Neural crest cell (in vitro differentiated cells): ENCODE data around the gene CD79B. TPM values are rescaled to one million over a fixed set of nuclear protein-coding genes. Genes with fewer than 3 reads are reported as not detected.

Source experiments
- DNase-seq: peaks from one replicate; pipeline ENCODE4 v3.0.0; 2021; ENCODE audit warnings: low read depth, mixed read lengths, low spot score
- H3K27ac Mint-ChIP-seq: one replicate; pipeline ENCODE4 v1.8.0; 2021; ENCODE audit warnings: mild to moderate bottlenecking, mixed read lengths; ENCODE audit not compliant: unreplicated experiment
- H3K27me3 Mint-ChIP-seq: 2 replicates; pipeline ENCODE4 v1.8.0; 2021; ENCODE audit warnings: low read depth, mild to moderate bottlenecking, mixed read lengths
- H3K36me3 Mint-ChIP-seq: 2 replicates; pipeline ENCODE4 v1.8.0; 2021; ENCODE audit warnings: low read depth, mild to moderate bottlenecking, mixed read lengths
- H3K4me1 Mint-ChIP-seq: 2 replicates; pipeline ENCODE4 v1.8.0; 2021; ENCODE audit warnings: mixed read lengths
- H3K4me3 Mint-ChIP-seq: one replicate; pipeline ENCODE4 v1.8.0; 2021; ENCODE audit warnings: mild to moderate bottlenecking, mixed read lengths
- H3K9me3 Mint-ChIP-seq: 2 replicates; pipeline ENCODE4 v1.8.0; 2021; ENCODE audit warnings: mixed read lengths
- total RNA-seq: library from RNA; stranded (reverse); gene quantifications from 2 replicates; pipeline ENCODE4 v1.2.1, GENCODE V29; 2021
- TF ChIP-seq, protein P1 (sequence below): fragments of 200-600 bp; sonication (generic); conservative IDR thresholded peaks from 2 replicates; pipeline ENCODE4 v1.5.0; 2021; ENCODE audit warnings: antibody characterized with exemption, mild to moderate bottlenecking

The CD79B gene
- total RNA-seq, 1 donor from 2014 or later, result 1.0 TPM

DNA sequence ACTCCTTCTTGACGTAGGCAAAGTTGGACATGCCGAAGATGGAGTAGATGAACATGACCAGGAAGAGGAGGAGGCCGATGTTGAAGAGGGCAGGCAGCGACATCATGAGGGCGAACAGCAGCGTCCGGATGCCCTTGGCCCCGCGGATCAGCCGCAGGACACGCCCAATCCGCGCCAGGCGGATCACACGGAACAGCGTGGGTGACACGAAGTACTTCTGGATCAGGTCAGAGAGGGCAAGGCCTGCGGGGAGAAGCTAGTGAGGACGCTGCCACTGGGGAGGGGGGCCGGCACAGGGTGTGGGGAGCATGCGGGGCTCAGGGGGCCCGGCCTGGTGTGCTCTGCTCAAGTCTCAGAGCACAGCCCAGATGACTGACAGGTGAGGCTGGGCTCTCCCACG is 9.6 kb upstream of the CD79B start:
- H3K4me3 Mint-ChIP-seq, result no peak overlapping the region
- H3K4me1 Mint-ChIP-seq, result peaks cover 15% of the 10 kb centered on the region
- H3K27me3 Mint-ChIP-seq, result no peaks in the 10 kb centered on the region
- no peaks in the 10 kb centered on the region for H3K36me3 Mint-ChIP-seq
- H3K9me3 Mint-ChIP-seq, result no peaks in the 10 kb centered on the region
- TF ChIP-seq, protein P1, sequence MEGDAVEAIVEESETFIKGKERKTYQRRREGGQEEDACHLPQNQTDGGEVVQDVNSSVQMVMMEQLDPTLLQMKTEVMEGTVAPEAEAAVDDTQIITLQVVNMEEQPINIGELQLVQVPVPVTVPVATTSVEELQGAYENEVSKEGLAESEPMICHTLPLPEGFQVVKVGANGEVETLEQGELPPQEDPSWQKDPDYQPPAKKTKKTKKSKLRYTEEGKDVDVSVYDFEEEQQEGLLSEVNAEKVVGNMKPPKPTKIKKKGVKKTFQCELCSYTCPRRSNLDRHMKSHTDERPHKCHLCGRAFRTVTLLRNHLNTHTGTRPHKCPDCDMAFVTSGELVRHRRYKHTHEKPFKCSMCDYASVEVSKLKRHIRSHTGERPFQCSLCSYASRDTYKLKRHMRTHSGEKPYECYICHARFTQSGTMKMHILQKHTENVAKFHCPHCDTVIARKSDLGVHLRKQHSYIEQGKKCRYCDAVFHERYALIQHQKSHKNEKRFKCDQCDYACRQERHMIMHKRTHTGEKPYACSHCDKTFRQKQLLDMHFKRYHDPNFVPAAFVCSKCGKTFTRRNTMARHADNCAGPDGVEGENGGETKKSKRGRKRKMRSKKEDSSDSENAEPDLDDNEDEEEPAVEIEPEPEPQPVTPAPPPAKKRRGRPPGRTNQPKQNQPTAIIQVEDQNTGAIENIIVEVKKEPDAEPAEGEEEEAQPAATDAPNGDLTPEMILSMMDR, result no peak
- DNase-seq, result no peak
- H3K27ac Mint-ChIP-seq, result no peak overlapping the region

DNA sequence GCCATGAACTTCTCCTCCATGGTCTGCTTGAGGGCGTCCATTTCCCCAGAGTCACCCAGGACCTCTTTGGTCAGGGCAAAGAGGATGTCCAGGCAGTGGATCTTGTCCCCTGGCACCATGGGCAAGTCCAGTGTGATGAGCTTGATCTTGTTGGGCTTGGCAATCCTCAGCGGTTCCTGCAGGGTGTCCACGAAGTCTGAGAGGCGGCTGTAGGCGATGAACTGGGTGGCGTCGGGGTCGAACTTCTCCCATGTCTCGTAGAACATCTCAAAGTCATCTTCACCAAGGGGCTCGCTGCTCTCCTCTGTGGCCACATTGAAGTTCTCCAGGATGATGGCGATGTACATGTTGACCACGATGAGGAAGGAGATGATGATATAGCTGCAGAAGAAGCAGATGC is 9.0 kb upstream of the CD79B start:
- Mint-ChIP-seq H3K36me3 (no peaks in the 10 kb centered on the region), H3K27ac (no peak overlapping the region), H3K4me3 (no peak overlapping the region), H3K9me3 (no peaks in the 10 kb centered on the region), H3K27me3 (no peaks in the 10 kb centered on the region), H3K4me1 (peaks cover 15% of the 10 kb centered on the region)
- no peak for DNase-seq
- TF ChIP-seq, protein P1, result no peak

DNA sequence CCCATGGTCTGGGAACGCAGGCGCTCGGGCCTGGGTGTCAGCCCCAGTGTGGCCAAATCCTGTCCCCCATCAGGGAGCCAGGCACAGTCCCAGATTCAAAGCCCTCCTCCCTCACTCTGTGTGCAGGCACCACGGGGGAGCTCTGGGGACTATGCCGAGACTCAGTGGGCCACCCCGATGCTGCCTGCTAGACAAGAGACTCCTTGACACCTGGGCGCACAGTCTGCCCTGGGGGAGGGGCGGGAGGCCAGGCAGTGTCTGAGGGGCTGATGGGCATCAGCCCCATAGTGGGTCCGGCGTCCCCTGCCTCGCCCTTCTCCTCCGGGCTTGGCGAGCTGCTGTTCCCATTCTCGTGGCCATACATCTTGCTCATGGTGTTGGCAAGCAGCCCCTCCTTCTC is 8.5 kb upstream of the CD79B start:
- TF ChIP-seq, protein P1, result no peak
- Mint-ChIP-seq H3K27ac (no peak overlapping the region), H3K36me3 (no peaks in the 10 kb centered on the region), H3K4me3 (no peak overlapping the region), H3K27me3 (no peaks in the 10 kb centered on the region), H3K4me1 (peaks cover 15% of the 10 kb centered on the region), H3K9me3 (no peaks in the 10 kb centered on the region)
- DNase-seq, result no peak

DNA sequence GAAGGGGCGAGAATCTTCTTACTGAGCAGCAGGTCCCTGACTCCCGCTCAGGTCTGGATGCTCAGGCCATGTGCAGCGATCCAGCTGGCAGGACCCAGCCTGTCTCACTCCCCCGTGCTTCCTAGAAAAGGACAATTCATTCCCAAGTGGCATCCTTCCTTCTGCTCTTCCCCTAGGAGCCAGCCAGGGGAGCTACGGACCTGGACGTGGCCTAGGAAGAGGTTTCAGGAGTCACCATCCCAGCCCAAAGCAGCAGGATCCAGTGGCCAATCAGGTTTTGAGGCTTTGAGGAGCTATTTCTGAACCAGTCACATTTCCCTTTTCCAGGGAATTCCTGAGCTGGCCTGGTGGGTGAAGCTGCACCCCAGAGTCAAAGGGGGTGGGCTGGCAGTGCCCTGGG is 7.8 kb upstream of the CD79B start:
- no peak for DNase-seq
- H3K27ac Mint-ChIP-seq, result no peak overlapping the region
- H3K27me3 Mint-ChIP-seq, result no peaks in the 10 kb centered on the region
- H3K9me3 Mint-ChIP-seq, result no peaks in the 10 kb centered on the region
- H3K4me3 Mint-ChIP-seq, result no peak overlapping the region
- TF ChIP-seq, protein P1, result no peak
- H3K36me3 Mint-ChIP-seq, result no peaks in the 10 kb centered on the region
- H3K4me1 Mint-ChIP-seq, result peaks cover 15% of the 10 kb centered on the region

DNA sequence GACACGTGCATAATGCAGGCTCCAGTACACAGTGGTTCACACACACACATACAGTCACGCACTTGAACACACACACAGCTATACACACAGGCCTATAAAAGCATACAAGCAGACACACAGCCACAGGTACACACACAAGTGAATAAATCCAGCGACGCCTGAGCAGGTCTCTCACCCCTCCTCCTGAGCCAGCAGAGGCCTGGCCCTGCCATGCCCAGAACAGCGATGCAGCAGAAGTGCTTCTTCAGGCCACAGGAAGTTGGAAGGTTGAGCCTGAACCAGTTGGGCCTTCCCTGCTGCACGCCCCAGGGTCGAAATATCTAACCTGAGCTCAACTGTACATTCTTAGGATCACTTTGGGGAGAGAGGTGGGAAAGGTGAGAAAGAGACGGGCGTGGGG is 7.3 kb upstream of the CD79B start:
- no peaks in the 10 kb centered on the region for H3K27me3 Mint-ChIP-seq
- no peak overlapping the region for H3K27ac Mint-ChIP-seq
- H3K9me3 Mint-ChIP-seq, result no peaks in the 10 kb centered on the region
- H3K36me3 Mint-ChIP-seq, result no peaks in the 10 kb centered on the region
- TF ChIP-seq, protein P1, result no peak
- no peak for DNase-seq
- no peak overlapping the region for H3K4me3 Mint-ChIP-seq
- H3K4me1 Mint-ChIP-seq, result peaks cover 15% of the 10 kb centered on the region

DNA sequence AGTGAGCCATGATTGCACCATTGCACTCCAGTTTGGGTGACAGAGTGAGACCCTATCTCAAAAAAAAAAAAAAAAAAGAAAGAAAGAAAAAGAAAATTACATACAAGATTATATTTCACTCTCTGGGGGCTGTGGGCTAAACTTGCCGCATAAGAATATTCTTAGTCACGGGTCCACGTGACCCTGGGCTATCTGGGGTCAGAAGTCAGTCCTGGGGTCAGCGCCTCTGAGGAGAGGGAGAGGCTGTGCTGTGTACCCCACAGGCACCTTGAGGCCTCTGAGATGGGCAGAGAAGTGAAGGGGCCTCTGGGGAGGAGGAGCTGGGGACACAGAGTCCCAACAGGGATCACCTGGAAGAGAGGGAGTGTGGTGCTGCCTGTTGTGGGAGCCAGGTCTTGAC is 5.8 kb upstream of the CD79B start:
- peak overlapping the region; percentile 71 for H3K27ac Mint-ChIP-seq
- H3K4me3 Mint-ChIP-seq, result no peak overlapping the region
- TF ChIP-seq, protein P1, result no peak
- no peak for DNase-seq
- no peaks in the 10 kb centered on the region for H3K27me3 Mint-ChIP-seq
- no peaks in the 10 kb centered on the region for H3K9me3 Mint-ChIP-seq
- peaks cover 15% of the 10 kb centered on the region for H3K4me1 Mint-ChIP-seq
- H3K36me3 Mint-ChIP-seq, result no peaks in the 10 kb centered on the region
